ENCODE measurements around the gene SAFB.

The SAFB gene

GRCh38 chr19:5664515-5664914 lies 41.6 kb downstream of the SAFB start:
- no peak for DNase-seq (ENCODE audit: low read depth)
- TF ChIP-seq CTCF (IDR thresholded peaks at IDR 0.05; ENCODE audit: low read length, missing control alignments): no peak
- no peak overlapping the region for H3K4me3 ChIP-seq (replicated peaks; ENCODE audit: low read depth, low read length)

GRCh38 chr19:5665781-5666513 lies 43.1 kb downstream of the SAFB start:
- DNase-seq (ENCODE audit: low read depth): peak; percentile 58
- TF ChIP-seq CTCF (IDR thresholded peaks at IDR 0.05; ENCODE audit: low read length, missing control alignments): peak; percentile 23
- no peak overlapping the region for H3K4me3 ChIP-seq (replicated peaks; ENCODE audit: low read depth, low read length)

GRCh38 chr19:5666921-5667610 lies 44.2 kb downstream of the SAFB start:
- no peak for TF ChIP-seq CTCF (IDR thresholded peaks at IDR 0.05; ENCODE audit: low read length, missing control alignments)
- no peak overlapping the region for H3K4me3 ChIP-seq (replicated peaks; ENCODE audit: low read depth, low read length)
- no peak for DNase-seq (ENCODE audit: low read depth)

- DNase-seq (ENCODE audit: low read depth): no peak
- H3K4me3 ChIP-seq (replicated peaks; ENCODE audit: low read depth, low read length): no peak overlapping the region
Measured at GRCh38 chr19:5667751-5668271, 44.9 kb downstream of the SAFB start.

GRCh38 chr19:5669212-5669611 lies 46.3 kb downstream of the SAFB start:
- no peak for TF ChIP-seq CTCF (IDR thresholded peaks at IDR 0.05; ENCODE audit: low read length, missing control alignments)
- no peak for DNase-seq (ENCODE audit: low read depth)
- no peak overlapping the region for H3K4me3 ChIP-seq (replicated peaks; ENCODE audit: low read depth, low read length)

More at GRCh38 chr19:5667751-5668271, 44.9 kb downstream of the SAFB start:
- no peak for TF ChIP-seq CTCF (IDR thresholded peaks at IDR 0.05; ENCODE audit: low read length, missing control alignments)

GRCh38 chr19:5671600-5671999 lies 48.7 kb downstream of the SAFB start:
- DNase-seq (ENCODE audit: low read depth): no peak
- no peak overlapping the region for H3K4me3 ChIP-seq (replicated peaks; ENCODE audit: low read depth, low read length)
- TF ChIP-seq CTCF (IDR thresholded peaks at IDR 0.05; ENCODE audit: low read length, missing control alignments): no peak

Measured in fibroblast of pulmonary artery (primary cell).